Peyer's patch (tissue), 4 donors: ENCODE measurements around the gene MEI4. TPM values are rescaled to one million over a fixed set of nuclear protein-coding genes. Genes with fewer than 3 reads are reported as not detected.

Experiments
- DNase-seq, 3 donors: peaks; one replicate each; pipeline ENCODE4 v3.0.0-alpha.2; 2017 to 2019
- H3K27ac ChIP-seq, 4 donors: fragments of 200-600 bp; sonication (generic); one replicate each; pipeline ENCODE4 v1.5.1; 2016 to 2019
- H3K27me3 ChIP-seq, 2 donors: fragments of 200-600 bp; sonication (generic); one replicate each; pipeline ENCODE4 v1.5.1; 2019
- H3K36me3 ChIP-seq, 3 donors: fragments of 200-600 bp; sonication (generic); one replicate each; pipeline ENCODE4 v1.5.1; 2016 to 2019
- H3K4me1 ChIP-seq, 4 donors: fragments of 200-600 bp; sonication (generic); one replicate each; pipeline ENCODE4 v1.5.1; 2016 to 2019
- H3K4me3 ChIP-seq, 4 donors: fragments of 200-600 bp; sonication (generic); 1 replicate in 3 of 4; 2 replicates in 1 of 4; pipeline ENCODE4 v1.5.1; 2016 to 2019; ENCODE audit warnings: mild to moderate bottlenecking in 1 of 4
- H3K9me3 ChIP-seq, 4 donors: fragments of 200-600 bp; sonication (generic); one replicate each; pipeline ENCODE4 v1.5.1; 2016 to 2019; ENCODE audit warnings: mild to moderate bottlenecking in 1 of 4
- POLR2A ChIP-seq, 2 donors: fragments of 450-650 bp; IDR thresholded peaks; one replicate each; pipeline ENCODE4 v1.5.1; 2017; ENCODE audit warnings: antibody characterized with exemption in 2 of 2, mild to moderate bottlenecking in 2 of 2, moderate library complexity in 2 of 2
- total RNA-seq, 4 donors: library from RNA; depleted of rRNA; stranded (reverse); fragments of >200 nt; gene quantifications; one replicate each; pipeline ENCODE4 v1.1.0, GENCODE V29; 2016
- TF ChIP-seq, protein P1 (sequence below), 6 experiments: fragments of 450-650 bp in 4 of 6; fragments of 200-600 bp in 2 of 6; sonication (generic) in 1 of 6; IDR thresholded peaks; one replicate each; pipeline ENCODE4 v1.5.1; 2017 to 2019; ENCODE audit warnings: antibody characterized with exemption in 6 of 6, mild to moderate bottlenecking in 3 of 6, moderate library complexity in 1 of 6

The MEI4 gene
- total RNA-seq, 4 donors from 2014 or later = not detected

DNA sequence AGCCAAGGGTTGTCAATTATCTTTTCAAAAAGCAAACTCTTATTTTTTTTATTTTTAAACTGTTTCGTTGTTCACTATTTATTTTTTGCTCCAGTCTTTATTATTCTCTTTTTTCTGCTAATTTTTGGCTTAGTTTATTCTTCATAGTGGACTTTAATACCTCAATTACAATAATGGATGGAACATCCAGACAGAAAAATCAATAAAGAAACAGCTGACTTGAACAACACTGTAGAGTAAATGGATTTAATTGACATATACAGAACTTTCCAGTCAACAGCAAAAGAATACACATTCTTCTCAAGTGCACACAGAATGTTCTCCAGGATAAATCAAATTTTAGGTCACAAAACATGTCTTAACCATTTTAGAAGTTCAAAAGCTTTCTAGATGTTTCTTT lies 111.5 kb downstream of the MEI4 start:
- H3K4me1 ChIP-seq = no peaks in the 10 kb centered on the region

DNA sequence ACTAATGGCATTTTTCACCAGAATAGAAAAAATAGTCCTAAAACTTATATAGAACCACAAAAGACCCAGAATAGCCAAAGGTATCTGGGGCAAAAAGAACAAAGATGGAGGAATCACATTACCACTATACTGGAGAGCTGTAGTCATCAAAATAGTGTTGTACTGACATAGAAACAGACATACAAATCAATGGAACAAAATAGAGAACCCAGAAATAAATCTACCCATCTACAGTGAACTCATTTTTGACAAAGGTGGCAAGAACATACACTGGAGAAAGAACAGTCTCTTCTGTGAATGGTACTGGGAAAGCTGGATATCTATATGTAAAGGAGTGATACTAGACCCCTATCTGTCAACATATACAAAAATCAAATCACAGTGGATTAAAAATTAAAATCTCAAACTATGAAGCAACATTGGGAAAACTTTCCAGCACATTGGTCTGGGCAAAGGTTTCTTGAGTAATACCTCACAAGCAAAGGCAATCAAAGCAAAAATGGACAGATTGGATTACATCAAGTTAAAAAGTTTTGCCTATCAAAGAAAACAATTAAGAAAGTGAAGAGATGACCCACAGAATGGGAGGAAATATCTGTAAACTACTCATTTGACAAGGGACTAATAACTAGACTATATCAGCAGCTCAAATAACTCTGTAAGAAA lies 120.5 kb downstream of the MEI4 start:
- H3K27me3 ChIP-seq = no peaks in the 10 kb centered on the region
- H3K4me3 ChIP-seq = no peak overlapping the region
- no peak for DNase-seq
- no peaks in the 10 kb centered on the region for H3K4me1 ChIP-seq
- H3K27ac ChIP-seq = no peak overlapping the region
- TF ChIP-seq, protein P1, sequence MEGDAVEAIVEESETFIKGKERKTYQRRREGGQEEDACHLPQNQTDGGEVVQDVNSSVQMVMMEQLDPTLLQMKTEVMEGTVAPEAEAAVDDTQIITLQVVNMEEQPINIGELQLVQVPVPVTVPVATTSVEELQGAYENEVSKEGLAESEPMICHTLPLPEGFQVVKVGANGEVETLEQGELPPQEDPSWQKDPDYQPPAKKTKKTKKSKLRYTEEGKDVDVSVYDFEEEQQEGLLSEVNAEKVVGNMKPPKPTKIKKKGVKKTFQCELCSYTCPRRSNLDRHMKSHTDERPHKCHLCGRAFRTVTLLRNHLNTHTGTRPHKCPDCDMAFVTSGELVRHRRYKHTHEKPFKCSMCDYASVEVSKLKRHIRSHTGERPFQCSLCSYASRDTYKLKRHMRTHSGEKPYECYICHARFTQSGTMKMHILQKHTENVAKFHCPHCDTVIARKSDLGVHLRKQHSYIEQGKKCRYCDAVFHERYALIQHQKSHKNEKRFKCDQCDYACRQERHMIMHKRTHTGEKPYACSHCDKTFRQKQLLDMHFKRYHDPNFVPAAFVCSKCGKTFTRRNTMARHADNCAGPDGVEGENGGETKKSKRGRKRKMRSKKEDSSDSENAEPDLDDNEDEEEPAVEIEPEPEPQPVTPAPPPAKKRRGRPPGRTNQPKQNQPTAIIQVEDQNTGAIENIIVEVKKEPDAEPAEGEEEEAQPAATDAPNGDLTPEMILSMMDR (IDR thresholded peaks at IDR 0.05) = no peak
- H3K36me3 ChIP-seq = no peaks in the 10 kb centered on the region
- H3K9me3 ChIP-seq = no peaks in the 10 kb centered on the region

More for the DNA sequence above, 111.5 kb downstream of the MEI4 start:
- no peak for TF ChIP-seq POLR2A (IDR thresholded peaks at IDR 0.05)
- TF ChIP-seq, protein P1 (IDR thresholded peaks at IDR 0.05) = no peak
- H3K9me3 ChIP-seq = no peaks in the 10 kb centered on the region
- H3K27ac ChIP-seq = no peak overlapping the region
- no peak overlapping the region for H3K4me3 ChIP-seq
- no peak for DNase-seq
- H3K27me3 ChIP-seq = no peaks in the 10 kb centered on the region
- no peaks in the 10 kb centered on the region for H3K36me3 ChIP-seq

DNA sequence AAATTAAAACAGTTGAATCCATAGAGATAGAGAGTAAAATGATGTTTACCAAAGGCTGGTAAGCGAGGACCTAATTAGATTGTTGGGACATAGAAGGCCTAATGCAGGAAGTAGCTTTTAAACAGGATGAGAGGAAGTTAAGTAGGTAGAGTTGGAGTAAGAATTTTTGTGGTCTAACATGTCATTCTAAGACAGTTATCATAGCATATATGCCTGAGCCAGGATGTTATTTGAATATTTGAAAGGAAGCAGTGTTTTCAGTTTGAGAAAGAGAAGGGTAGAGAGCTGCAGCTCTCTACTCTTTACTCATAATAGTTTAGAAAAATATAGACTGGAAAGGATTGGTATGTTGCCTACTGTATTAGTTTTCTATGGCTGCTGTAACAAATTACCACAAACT lies 121.6 kb downstream of the MEI4 start:
- Histone ChIP-seq H3K4me3 (no peak overlapping the region), H3K9me3 (no peaks in the 10 kb centered on the region), H3K4me1 (no peaks in the 10 kb centered on the region), H3K27me3 (no peaks in the 10 kb centered on the region), H3K27ac (no peak overlapping the region), H3K36me3 (no peaks in the 10 kb centered on the region)
- TF ChIP-seq, protein P1 (IDR thresholded peaks at IDR 0.05) = no peak
- TF ChIP-seq POLR2A (IDR thresholded peaks at IDR 0.05) = no peak
- DNase-seq = no peak

DNA sequence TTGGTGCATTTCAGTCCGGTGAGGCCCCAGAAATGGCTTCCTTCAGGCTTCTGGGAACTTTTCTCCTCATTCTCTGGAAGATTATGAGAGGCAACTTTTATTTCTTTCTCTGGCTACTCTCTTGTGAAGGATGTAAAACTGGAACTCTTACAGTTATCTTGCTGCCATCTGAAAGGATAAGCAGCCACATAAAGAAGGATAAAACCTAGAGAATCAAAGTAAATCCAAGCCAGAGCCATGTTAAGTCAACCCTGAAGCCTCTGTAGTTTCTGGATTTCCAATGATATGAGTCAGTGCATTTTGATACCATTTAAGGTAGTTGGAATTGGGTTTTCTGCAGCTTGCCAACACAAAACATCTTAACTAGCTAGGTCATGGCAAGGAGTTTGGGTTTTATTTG lies 123.6 kb downstream of the MEI4 start:
- H3K4me3 ChIP-seq = no peak overlapping the region
- no peaks in the 10 kb centered on the region for H3K27me3 ChIP-seq
- TF ChIP-seq, protein P1 (IDR thresholded peaks at IDR 0.05) = no peak
- TF ChIP-seq POLR2A (IDR thresholded peaks at IDR 0.05) = no peak
- H3K9me3 ChIP-seq = no peaks in the 10 kb centered on the region
- no peaks in the 10 kb centered on the region for H3K36me3 ChIP-seq
- no peaks in the 10 kb centered on the region for H3K4me1 ChIP-seq
- no peak for DNase-seq
- no peak overlapping the region for H3K27ac ChIP-seq

DNA sequence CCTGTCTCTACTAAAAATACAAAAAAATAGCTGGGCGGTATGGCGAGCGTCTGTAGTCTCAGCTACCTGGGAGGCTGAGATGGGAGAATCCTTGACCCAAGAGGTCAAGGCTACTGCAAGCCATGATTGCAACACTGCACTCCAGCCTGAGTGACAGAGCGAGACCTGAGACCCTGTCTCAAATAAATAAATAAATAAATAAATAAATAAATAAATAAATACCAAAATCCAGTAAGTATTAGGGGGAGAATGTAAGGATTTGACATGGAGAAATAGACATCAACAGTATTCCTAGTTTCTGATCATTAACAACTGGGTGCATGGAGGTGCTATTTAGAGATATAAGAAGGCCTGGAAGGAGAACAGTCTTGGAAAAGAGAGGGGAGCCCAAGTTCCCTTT lies 125.7 kb downstream of the MEI4 start:
- TF ChIP-seq POLR2A (IDR thresholded peaks at IDR 0.05) = no peak
- TF ChIP-seq, protein P1 (IDR thresholded peaks at IDR 0.05) = no peak
- Histone ChIP-seq H3K4me1 (no peaks in the 10 kb centered on the region), H3K27ac (no peak overlapping the region), H3K36me3 (no peaks in the 10 kb centered on the region), H3K4me3 (no peak overlapping the region), H3K9me3 (no peaks in the 10 kb centered on the region), H3K27me3 (no peaks in the 10 kb centered on the region)
- DNase-seq = no peak
